Urinary bladder (tissue), 4 donors: ENCODE measurements around the gene SCAMP3. TPM values are rescaled to one million over a fixed set of nuclear protein-coding genes. Genes with fewer than 3 reads are reported as not detected.
"Not testable (repeated sequence)": the region's sequence is repeated elsewhere in the genome, so short reads cannot be mapped to it uniquely, and the experiment has no call there.

Experiments
- DNase-seq: peaks from one replicate; pipeline ENCODE4 v3.0.0-alpha.2; 2015; ENCODE audit errors: extremely low spot score
- H3K27ac ChIP-seq: one replicate; pipeline ENCODE4 v1.5.1; 2013; ENCODE audit warnings: low read depth, mild to moderate bottlenecking, moderate library complexity
- H3K36me3 ChIP-seq: one replicate; pipeline ENCODE4 v1.6.1; 2013; ENCODE audit warnings: mild to moderate bottlenecking, moderate library complexity; ENCODE audit not compliant: insufficient read depth
- H3K4me1 ChIP-seq: one replicate; pipeline ENCODE4 v1.6.1; 2013; ENCODE audit warnings: mild to moderate bottlenecking, moderate library complexity; ENCODE audit not compliant: insufficient read depth
- H3K4me3 ChIP-seq: one replicate; pipeline ENCODE4 v1.5.1; 2013; ENCODE audit warnings: low read depth, low read length
- WGBS: extraction: QIAGEN DNeasy Blood & Tissue Kit; methylation state at CpG from one replicate; pipeline ENCODE4 v1.1.7; 2013; 5-methylcytosine and 5-hydroxymethylcytosine counted together
- polyA plus RNA-seq: library from polyadenylated mRNA; stranded (reverse); fragments of 200-250 nt; gene quantifications from one replicate; pipeline ENCODE4 v1.2.3, GENCODE V29; 2013
- total RNA-seq: library from RNA; depleted of rRNA; stranded (reverse); fragments of >200 nt; gene quantifications from one replicate; pipeline ENCODE4 v1.2.3, GENCODE V29; 2014
- donor health status: healthy with polysubstance abuse.
- donor health status: healthy.

The SCAMP3 gene
- total and polyA plus RNA-seq, 2 donors, result 13.1 to 74.9 TPM

DNA sequence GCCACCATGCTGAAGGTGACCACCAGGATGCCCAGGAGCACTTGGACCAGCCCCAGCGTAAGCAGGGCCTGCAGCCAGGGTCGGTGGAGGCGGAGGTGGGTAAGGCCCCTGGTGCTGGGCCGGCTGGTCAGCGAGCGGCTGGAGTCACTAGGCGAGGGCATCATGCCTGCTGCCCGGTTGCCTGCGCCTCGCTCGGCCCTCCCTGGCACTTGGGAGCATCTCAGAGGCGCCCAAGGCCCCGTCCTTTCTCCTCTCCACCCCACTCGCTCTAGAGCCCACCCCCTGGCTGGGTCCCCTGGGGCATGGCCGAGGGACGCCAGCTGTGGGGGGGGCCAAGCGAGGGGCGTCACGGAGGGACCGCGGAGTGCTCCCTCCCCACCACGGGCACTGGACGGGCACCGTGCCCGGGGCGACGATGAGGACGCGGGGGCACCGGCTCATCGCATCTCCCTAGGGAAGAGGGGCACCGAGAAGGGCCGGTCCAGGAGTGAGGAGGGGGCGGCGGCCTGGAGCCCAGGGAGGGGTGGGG, 7.4 kb downstream of the SCAMP3 start:
- WGBS, result 2% methylated on average over 35 of the region's 35 CpGs
- Histone ChIP-seq H3K4me1 (no peaks in the 10 kb centered on the region), H3K27ac (peak overlapping the region; percentile 82), H3K4me3 (peak overlapping the region; percentile 75), H3K36me3 (peaks cover 2% of the 10 kb centered on the region)
- DNase-seq, result no peak

- H3K4me3 ChIP-seq, result peak overlapping the region; percentile 75
- no peak for DNase-seq
- WGBS, result 33% methylated on average over 12 of the region's 12 CpGs
- peaks cover 2% of the 10 kb centered on the region for H3K36me3 ChIP-seq
- H3K4me1 ChIP-seq, result no peaks in the 10 kb centered on the region
- H3K27ac ChIP-seq, result no peak overlapping the region
Observed at GRCh38 chr1:155254228-155254713, 7.9 kb downstream of the SCAMP3 start.

GRCh38 chr1:155253797-155254196, 8.4 kb downstream of the SCAMP3 start:
- Histone ChIP-seq H3K4me1 (no peaks in the 10 kb centered on the region), H3K36me3 (peaks cover 2% of the 10 kb centered on the region), H3K27ac (no peak overlapping the region), H3K4me3 (no peak overlapping the region)
- 60% methylated on average over 5 of the region's 5 CpGs for WGBS
- DNase-seq, result no peak

GRCh38 chr1:155253208-155253607, 9.0 kb downstream of the SCAMP3 start:
- no peak for DNase-seq
- 82% methylated on average over 5 of the region's 5 CpGs for WGBS
- Histone ChIP-seq H3K4me1 (no peaks in the 10 kb centered on the region), H3K4me3 (no peak overlapping the region), H3K36me3 (peaks cover 2% of the 10 kb centered on the region), H3K27ac (no peak overlapping the region)

DNA sequence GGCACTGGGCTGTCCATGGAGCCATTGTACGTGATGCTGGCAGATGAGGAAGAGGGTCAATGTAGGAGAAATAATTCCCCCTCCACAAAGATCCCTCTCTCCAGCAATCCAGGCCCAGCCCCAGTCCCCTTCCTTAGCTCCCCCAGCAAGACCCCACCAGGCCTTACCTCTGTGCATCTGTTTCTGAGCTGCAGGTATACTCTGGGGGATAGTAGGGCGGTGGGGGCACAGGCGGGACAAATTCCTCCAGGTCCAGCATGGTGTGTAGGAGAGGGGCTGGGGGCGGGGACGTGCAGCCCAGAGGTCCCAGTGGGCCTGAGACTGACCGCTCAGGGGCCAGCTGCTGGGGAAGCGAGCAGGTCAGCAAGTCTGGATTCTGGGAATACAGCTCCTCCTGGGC, 10.6 kb downstream of the SCAMP3 start:
- peaks cover 2% of the 10 kb centered on the region for H3K36me3 ChIP-seq
- H3K4me3 ChIP-seq, result no peak overlapping the region
- WGBS, result 84% methylated on average over 7 of the region's 7 CpGs
- no peaks in the 10 kb centered on the region for H3K4me1 ChIP-seq
- DNase-seq, result no peak
- no peak overlapping the region for H3K27ac ChIP-seq

DNA sequence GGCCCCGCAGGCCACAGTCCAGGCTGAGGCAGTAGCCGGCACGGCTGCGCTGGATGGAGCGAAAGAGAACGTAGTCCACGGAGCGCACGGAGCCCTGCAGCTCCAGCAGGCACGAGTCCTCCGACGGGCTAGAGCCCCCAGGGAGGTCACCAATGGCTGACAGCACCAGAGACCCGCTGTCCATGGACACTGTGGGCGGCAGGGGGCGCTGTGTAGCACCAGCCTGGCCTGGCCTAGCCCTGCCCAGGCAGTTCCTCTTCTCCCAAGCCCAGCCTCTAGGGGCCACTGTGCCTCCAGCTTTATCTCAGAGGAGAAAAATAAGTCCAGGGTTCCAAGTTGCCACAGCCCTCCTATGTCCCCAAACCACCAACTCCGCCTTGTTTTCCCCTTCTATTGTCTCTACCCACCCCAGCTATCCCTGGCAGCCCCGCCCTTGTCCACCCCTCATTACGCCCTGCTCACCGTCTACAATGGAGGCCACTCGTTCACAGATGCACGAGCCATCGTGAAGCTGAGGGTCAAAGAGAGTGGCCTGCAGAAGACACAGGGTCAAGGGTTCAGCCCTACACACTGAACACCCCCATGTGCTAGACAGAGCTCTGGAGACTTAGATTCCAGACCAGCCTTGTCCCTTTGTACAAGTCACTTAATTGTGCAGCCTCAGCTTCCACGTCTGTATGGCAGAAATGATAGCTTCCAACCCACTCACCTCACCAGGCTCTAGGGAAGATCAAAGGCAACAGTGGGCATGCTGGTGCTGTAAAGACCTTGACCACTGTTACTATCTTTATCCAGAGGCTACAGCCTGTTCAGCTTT, 11.3 kb downstream of the SCAMP3 start:
- 16% methylated on average over 23 of the region's 23 CpGs for WGBS
- H3K4me3 ChIP-seq, result no peak overlapping the region
- H3K4me1 ChIP-seq, result no peaks in the 10 kb centered on the region
- peaks cover 2% of the 10 kb centered on the region for H3K36me3 ChIP-seq
- H3K27ac ChIP-seq, result no peak overlapping the region
- peak; percentile 79 for DNase-seq

- no peak overlapping the region for H3K4me3 ChIP-seq
- peaks cover 2% of the 10 kb centered on the region for H3K36me3 ChIP-seq
- H3K4me1 ChIP-seq, result no peaks in the 10 kb centered on the region
- no peak overlapping the region for H3K27ac ChIP-seq
- WGBS, result 25% methylated on average over 28 of the region's 28 CpGs
- DNase-seq, result no peak
Observed at GRCh38 chr1:155250246-155250632, 11.9 kb downstream of the SCAMP3 start.

DNA sequence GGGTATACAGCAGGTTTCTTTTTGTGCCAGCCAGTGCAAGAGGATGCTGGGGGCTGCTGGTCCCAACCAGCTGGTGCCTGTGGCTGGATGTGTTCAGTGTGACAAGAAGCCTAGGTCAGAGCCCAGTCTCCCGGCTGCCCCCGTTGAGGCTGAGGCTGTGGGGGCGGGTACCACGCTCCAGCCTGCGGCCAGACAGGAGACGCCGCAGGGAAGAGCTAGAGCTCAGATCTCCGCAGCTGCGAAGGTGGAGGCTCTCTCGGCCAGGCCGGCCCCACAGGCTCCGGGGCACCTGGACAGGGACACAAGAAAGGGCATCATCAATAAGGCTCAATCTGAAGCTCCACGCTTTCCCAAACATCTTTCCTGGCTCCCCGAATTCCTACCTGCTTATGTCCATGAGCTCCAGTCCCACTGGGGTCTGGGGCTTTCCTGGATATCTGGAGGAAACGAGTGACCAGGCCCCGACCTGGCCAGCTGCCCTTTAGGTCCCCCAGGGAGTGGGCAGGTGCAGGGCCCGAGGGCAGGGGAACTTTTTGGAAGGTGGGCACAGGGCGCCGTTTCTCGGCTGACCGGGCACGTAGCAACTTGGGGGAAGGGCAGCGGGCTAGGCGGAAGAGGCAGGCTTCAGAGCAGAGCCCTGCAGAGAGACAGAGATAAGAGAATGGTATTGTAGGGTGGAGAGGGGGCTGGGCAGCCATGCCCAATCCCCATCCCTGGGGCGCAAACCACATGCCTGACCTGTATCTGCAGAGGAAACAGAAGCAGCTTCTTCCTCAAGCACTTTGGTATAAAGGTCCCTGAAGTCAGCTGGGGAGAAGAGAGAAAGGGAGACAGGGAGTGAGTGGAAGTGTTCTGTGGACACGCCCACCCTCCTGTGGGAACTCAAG, 14.2 kb downstream of the SCAMP3 start:
- Histone ChIP-seq H3K27ac (no peak overlapping the region), H3K4me3 (no peak overlapping the region), H3K36me3 (peaks cover 2% of the 10 kb centered on the region), H3K4me1 (no peaks in the 10 kb centered on the region)
- no peak for DNase-seq
- WGBS, result 88% methylated on average over 26 of the region's 26 CpGs

DNA sequence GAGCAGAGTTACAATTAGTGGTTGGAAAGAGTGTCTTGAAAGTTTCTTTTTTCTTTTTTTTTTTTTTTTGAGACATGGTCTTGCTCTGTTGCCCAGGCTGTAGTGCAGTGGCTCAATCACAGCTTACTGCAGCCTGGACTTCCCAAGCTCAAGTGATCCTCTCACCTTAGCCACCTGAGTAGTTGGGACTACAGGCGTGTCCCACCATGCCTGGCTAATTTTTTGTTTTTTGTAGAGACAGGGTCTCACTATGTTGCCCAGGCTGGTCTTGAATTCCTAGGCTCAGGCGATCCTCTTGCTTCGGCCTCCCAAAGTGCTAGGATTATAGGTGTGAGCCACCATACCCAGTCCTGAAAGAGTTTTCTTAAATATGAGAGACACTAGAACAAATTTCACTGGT, 15.4 kb downstream of the SCAMP3 start:
- not testable (repeated sequence) for H3K36me3 ChIP-seq, H3K4me1 ChIP-seq, H3K4me3 ChIP-seq, H3K27ac ChIP-seq, DNase-seq
- WGBS, result 96% methylated on average over 3 of the region's 3 CpGs

DNA sequence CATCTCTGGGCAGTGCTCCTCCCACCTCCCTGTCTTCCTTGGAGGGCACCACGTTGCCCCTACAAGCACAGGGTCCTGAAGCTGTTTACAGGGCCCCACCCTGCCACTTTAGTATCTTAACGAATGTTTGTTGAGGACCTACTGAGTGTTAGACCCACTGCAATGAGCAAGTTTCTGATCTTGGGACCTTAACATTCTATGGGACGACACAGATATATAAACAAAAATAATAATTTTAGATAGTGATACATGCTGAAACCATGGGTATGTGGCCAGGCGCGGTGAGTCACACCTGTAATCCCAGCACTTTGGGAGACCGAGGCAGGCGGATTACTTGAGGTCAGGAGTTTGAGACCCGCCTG, 17.0 kb downstream of the SCAMP3 start:
- DNase-seq, result no peak
- Histone ChIP-seq H3K4me3 (peak overlapping the region; percentile 19), H3K36me3 (peaks cover 2% of the 10 kb centered on the region), H3K27ac (peak overlapping the region; percentile 69), H3K4me1 (peaks cover 3% of the 10 kb centered on the region)
- 45% methylated on average over 8 of the region's 8 CpGs for WGBS

- Histone ChIP-seq H3K4me3 (peak overlapping the region; percentile 38), H3K27ac (peak overlapping the region; percentile 84), H3K36me3 (peaks cover 2% of the 10 kb centered on the region), H3K4me1 (peaks cover 3% of the 10 kb centered on the region)
- under 1% methylated on average over 53 of the region's 53 CpGs for WGBS
- DNase-seq, result peak; percentile 98
Observed at GRCh38 chr1:155244368-155245162, 17.6 kb downstream of the SCAMP3 start.

- no peak overlapping the region for H3K27ac ChIP-seq
- WGBS, result 53% methylated on average over 3 of the region's 3 CpGs
- H3K4me1 ChIP-seq, result peaks cover 3% of the 10 kb centered on the region
- peak overlapping the region; percentile 38 for H3K4me3 ChIP-seq
- DNase-seq, result no peak
- peaks cover 2% of the 10 kb centered on the region for H3K36me3 ChIP-seq
Observed at GRCh38 chr1:155242805-155243358, 19.3 kb downstream of the SCAMP3 start.

DNA sequence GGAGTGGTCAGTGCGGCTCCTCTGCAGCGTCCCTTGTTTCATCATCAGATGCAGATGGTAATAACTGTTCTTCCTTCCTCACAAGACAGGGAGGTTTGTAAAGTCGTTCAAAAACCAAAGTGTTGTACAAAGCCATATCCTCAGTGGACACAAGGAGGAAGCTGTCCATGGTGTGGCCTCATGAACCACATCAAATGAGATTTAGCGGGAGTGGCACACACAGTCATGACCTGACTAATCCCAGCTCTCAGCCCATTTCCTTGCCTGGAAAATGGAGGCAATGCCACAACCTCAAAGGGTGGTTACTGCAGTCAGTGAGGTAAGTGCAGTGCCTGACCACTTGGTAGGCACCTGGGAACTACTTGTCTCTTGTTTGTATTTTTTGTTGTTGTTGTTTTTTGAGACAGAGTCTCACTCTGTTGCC, 20.3 kb downstream of the SCAMP3 start:
- peaks cover 3% of the 10 kb centered on the region for H3K4me1 ChIP-seq
- H3K27ac ChIP-seq, result no peak overlapping the region
- 61% methylated on average over 4 of the region's 4 CpGs for WGBS
- H3K36me3 ChIP-seq, result no peaks in the 10 kb centered on the region
- H3K4me3 ChIP-seq, result no peak overlapping the region
- DNase-seq, result no peak
